Cardiac muscle cell (in vitro differentiated cells and primary cell): ENCODE results near the gene MTMR12. TPM values are rescaled to one million over a fixed set of nuclear protein-coding genes. Genes with fewer than 3 reads are reported as not detected.
"Not testable (repeated sequence)": the region's sequence is repeated elsewhere in the genome, so short reads cannot be mapped to it uniquely, and the experiment has no call there.

Experiments used
- DNase-seq, 2 donors: peaks; one replicate each; pipeline versions ENCODE4 v3.0.0 to v3.0.0-alpha.2; 2010 to 2017; ENCODE audit warnings: low read depth in 1 of 2, low spot score in 1 of 2
- H3K27ac ChIP-seq: fragments of 200-600 bp; sonication (generic); 2 replicates; pipeline ENCODE4 v1.5.1; 2016
- H3K27me3 ChIP-seq: fragments of 200-600 bp; sonication (generic); 2 replicates; pipeline ENCODE4 v1.6.0; 2016; ENCODE audit warnings: control low read depth
- H3K36me3 ChIP-seq: fragments of 200-600 bp; sonication (generic); 2 replicates; pipeline ENCODE4 v1.5.1; 2016; ENCODE audit warnings: control low read depth
- H3K4me1 ChIP-seq: fragments of 200-600 bp; sonication (generic); 2 replicates; pipeline ENCODE4 v1.8.1; 2017; ENCODE audit warnings: low read depth, mild to moderate bottlenecking, mixed run types
- H3K4me3 ChIP-seq: fragments of 200-600 bp; sonication (generic); 2 replicates; pipeline ENCODE4 v1.5.1; 2016; ENCODE audit warnings: mild to moderate bottlenecking
- H3K9me3 ChIP-seq: fragments of 200-600 bp; sonication (generic); 2 replicates; pipeline ENCODE4 v1.5.1; 2017; ENCODE audit warnings: low read depth, mild to moderate bottlenecking, control low read depth
- polyA plus RNA-seq: library from polyadenylated mRNA; unstranded; fragments of >200 nt; fragmentation: Nextera tagmentation; extraction: Ambion mirVana; gene quantifications from 2 replicates; pipeline ENCODE4 v1.2.1, GENCODE V29; 2016
- total RNA-seq: library from RNA; depleted of rRNA; stranded (reverse); fragments of >200 nt; gene quantifications from 2 replicates; pipeline ENCODE4 v1.2.3, GENCODE V29; 2016
- TF ChIP-seq, protein P1 (sequence below): IDR thresholded peaks from 2 replicates; pipeline ENCODE4 v1.5.1; 2012; ENCODE audit warnings: low read depth, mild to moderate bottlenecking, low read length

Gene MTMR12
- total and polyA plus RNA-seq, 2 experiments from 2014 or later, result 11.3 to 11.6 TPM

DNA sequence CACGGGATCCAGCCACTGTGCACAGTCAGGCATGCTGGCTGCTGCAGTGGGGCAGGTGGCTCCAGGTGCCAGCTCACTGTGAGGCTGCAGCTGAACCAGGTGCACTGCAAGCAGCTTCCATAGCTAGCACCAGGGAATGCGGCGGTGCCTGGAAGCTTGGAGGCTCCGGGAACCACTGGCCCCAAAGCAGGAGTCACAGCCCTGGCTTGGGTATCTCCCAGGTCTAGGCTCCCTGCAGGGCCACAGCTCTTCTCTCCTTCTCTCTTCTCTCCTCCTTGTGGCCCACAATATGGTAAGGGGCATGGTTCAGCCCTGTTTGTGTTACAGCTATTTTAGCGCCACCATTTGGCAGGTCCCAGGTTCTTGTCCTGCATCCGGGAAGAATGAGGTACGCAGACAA, 6.7 kb upstream of the MTMR12 start:
- Histone ChIP-seq H3K27me3 (no peaks in the 10 kb centered on the region), H3K36me3 (no peaks in the 10 kb centered on the region), H3K4me1 (no peaks in the 10 kb centered on the region), H3K4me3 (no peak overlapping the region), H3K27ac (no peak overlapping the region), H3K9me3 (no peaks in the 10 kb centered on the region)
- TF ChIP-seq, protein P1, sequence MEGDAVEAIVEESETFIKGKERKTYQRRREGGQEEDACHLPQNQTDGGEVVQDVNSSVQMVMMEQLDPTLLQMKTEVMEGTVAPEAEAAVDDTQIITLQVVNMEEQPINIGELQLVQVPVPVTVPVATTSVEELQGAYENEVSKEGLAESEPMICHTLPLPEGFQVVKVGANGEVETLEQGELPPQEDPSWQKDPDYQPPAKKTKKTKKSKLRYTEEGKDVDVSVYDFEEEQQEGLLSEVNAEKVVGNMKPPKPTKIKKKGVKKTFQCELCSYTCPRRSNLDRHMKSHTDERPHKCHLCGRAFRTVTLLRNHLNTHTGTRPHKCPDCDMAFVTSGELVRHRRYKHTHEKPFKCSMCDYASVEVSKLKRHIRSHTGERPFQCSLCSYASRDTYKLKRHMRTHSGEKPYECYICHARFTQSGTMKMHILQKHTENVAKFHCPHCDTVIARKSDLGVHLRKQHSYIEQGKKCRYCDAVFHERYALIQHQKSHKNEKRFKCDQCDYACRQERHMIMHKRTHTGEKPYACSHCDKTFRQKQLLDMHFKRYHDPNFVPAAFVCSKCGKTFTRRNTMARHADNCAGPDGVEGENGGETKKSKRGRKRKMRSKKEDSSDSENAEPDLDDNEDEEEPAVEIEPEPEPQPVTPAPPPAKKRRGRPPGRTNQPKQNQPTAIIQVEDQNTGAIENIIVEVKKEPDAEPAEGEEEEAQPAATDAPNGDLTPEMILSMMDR, result no peak
- no peak for DNase-seq

DNA sequence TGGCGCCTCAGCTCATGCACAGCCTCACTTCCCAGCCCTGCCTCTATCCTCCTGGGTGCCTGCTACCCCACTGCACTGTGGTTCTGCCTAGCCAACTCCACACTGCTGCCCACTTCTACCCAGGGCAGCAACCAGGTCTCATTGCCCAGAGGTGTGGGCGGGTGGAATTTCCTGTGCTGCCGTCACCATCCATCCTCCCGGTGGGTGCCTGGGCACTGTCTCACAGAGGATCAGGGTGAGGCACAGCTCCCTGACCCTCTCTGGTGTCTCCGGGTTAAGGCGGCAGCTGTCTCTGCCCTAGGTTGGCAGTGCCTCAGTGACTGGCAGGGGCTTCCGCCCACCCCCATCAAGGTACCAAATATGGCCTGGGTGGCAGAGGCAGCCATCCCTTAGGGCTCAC, 4.3 kb upstream of the MTMR12 start:
- TF ChIP-seq, protein P1, result no peak
- H3K4me3 ChIP-seq, result no peak overlapping the region
- H3K27me3 ChIP-seq, result no peaks in the 10 kb centered on the region
- H3K4me1 ChIP-seq, result no peaks in the 10 kb centered on the region
- no peaks in the 10 kb centered on the region for H3K36me3 ChIP-seq
- no peak for DNase-seq
- no peak overlapping the region for H3K27ac ChIP-seq
- no peaks in the 10 kb centered on the region for H3K9me3 ChIP-seq

DNA sequence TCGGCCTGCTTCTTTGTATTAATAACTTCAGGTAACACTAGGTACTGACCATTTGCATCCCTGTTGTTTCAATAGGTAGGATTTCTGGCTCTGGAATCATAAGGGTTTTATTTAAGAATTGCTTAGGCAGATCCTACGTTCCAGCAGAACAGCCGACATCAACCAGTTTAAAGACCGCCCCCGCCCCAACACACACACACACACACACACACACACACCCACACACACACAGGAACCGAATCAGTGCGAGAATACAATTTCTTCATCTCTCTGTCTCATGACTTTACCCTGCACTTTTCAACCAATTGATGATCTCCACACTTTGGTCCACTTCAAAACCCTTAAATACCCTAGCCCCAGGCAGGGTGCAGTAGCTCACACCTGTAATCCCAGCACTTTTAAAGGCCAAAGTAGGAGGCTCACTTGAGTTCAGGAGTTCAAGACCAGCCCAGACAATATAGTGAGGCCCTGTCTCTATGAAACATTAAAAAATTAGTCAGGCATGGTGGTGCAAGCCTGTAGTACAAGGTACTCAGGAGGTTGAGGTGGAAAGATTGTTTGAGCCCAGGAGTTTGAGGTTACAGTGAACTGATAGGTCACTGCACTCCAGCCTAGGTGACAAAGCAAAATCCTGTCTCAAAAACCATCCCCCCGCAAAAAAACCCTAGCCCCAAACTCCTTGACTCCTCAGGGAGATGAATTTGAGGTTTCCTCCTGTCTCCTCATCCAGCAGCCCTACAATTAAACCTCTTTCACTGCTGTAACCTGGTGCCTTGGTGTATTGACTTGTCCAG, 2.7 kb upstream of the MTMR12 start:
- H3K9me3 ChIP-seq, result no peaks in the 10 kb centered on the region

DNA sequence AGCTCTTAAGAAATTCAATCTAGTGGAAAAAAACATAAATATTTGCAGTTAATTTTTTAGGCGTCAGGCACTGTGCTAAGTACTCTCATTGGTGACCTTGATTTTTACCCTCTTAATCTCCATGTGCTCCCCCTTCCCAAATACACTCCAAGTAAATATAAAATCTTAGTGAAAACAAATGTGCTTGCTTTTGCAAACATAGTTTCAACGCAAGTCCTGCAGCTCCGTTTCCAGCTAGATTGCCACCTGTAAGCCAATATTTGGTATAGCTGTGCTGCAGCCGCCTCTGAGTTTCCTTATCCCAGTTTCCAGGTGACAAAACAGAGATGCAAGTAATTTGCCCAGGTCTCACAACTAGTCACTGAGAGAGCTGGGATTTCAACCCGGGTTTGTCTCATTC, 1.9 kb upstream of the MTMR12 start:
- Histone ChIP-seq H3K27ac (no peak overlapping the region), H3K27me3 (no peaks in the 10 kb centered on the region), H3K4me1 (peaks cover 8% of the 10 kb centered on the region), H3K36me3 (no peaks in the 10 kb centered on the region), H3K9me3 (no peaks in the 10 kb centered on the region), H3K4me3 (no peak overlapping the region)
- no peak for DNase-seq
- TF ChIP-seq, protein P1, result no peak

More for the DNA sequence above, 2.7 kb upstream of the MTMR12 start:
- Histone ChIP-seq H3K27me3 (no peaks in the 10 kb centered on the region), H3K4me3 (no peak overlapping the region), H3K4me1 (peaks cover 8% of the 10 kb centered on the region), H3K36me3 (no peaks in the 10 kb centered on the region), H3K27ac (no peak overlapping the region)
- TF ChIP-seq, protein P1, result no peak
- DNase-seq, result no peak

DNA sequence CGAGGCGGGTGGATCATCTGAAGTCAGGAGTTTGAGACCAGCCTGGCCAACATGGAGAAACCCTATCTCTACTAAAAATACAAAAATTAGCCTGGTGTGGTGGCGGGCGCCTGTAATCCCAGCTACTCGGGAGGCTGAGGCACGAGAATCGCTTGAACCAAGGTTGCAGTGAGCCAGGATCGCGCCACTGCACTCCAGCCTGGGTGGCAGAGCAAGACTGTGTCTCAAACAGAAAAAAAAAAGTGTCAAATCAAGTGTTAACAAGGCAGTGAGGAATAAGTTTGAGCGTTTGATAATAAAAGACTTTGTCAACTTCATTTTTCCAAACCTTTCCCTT, 1.4 kb upstream of the MTMR12 start:
- DNase-seq, H3K4me1 ChIP-seq, H3K9me3 ChIP-seq, H3K27ac ChIP-seq, H3K36me3 ChIP-seq, H3K4me3 ChIP-seq, H3K27me3 ChIP-seq: not testable (repeated sequence)

DNA sequence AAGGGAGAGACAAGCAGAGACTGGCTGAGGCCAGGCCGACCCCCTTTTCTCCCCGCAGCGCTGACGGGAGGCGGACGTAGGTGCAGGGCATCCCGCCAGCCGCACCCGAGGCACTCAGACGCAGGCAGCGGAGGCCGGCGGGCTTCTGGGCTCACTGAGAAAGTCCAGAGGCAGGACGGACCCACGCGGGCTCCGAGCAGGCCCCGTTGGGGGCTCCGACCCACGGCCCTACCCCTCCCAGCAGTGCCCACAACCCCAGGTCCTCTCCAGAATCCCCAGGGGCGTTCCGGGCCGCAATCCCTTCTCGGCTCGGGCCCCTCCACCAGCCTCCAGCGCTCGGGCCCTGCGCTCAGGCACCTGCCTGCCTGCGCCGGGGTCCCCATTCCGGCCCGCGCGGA, 543 bp downstream of the MTMR12 start:
- TF ChIP-seq, protein P1, result no peak
- Histone ChIP-seq H3K9me3 (no peaks in the 10 kb centered on the region), H3K27me3 (no peaks in the 10 kb centered on the region), H3K27ac (peak overlapping the region; percentile 92), H3K36me3 (no peaks in the 10 kb centered on the region), H3K4me3 (peak overlapping the region; percentile 65), H3K4me1 (peaks cover 8% of the 10 kb centered on the region)
- DNase-seq, result peak; percentile 77 to 81
